ENCODE data around the gene PCSK6.
"Not testable (repeated sequence)": the region's sequence is repeated elsewhere in the genome, so short reads cannot be mapped to it uniquely, and the experiment has no call there.

PCSK6 gene

GRCh38 chr15:101308604-101309435 is 180.7 kb downstream of the PCSK6 start:
- intact Hi-C loops (cut with DNase I): no loop called here
- peak in 2 of 10 donors; percentile 52 to 62 for DNase-seq

GRCh38 chr15:101307897-101308603 is 181.5 kb downstream of the PCSK6 start:
- peak in 3 of 10 donors; percentile 5 to 60 (median 58) for DNase-seq
- intact Hi-C loops (cut with DNase I): no loop called here

- intact Hi-C loops (cut with DNase I): no loop called here
- peak in 2 of 10 donors; percentile 62 to 75 for DNase-seq
These were observed 182.2 kb downstream of the PCSK6 start for GRCh38 chr15:101307048-101307896.

- peak in 2 of 10 donors; percentile 62 to 63 for DNase-seq
- intact Hi-C loops (cut with DNase I): no loop called here
These were observed 183.0 kb downstream of the PCSK6 start for GRCh38 chr15:101306341-101307047.

GRCh38 chr15:101305820-101306255 is 183.7 kb downstream of the PCSK6 start:
- DNase-seq: peak in 2 of 10 donors; percentile 49 to 52
- intact Hi-C loops (cut with DNase I): no loop called here

GRCh38 chr15:101303408-101303807 is 186.1 kb downstream of the PCSK6 start:
- DNase-seq: peak in 1 of 10 donors; percentile 14
- intact Hi-C loops (cut with DNase I): loop anchor here (5.0 kb wide), 1 partner anchor 199 kb away; no protein-coding TSS in a partner anchor

- intact Hi-C loops (cut with DNase I): no loop called here
- no peak for DNase-seq
These were observed 192.8 kb downstream of the PCSK6 start for GRCh38 chr15:101296418-101297405.

GRCh38 chr15:101295607-101296161 is 193.8 kb downstream of the PCSK6 start:
- intact Hi-C loops (cut with DNase I): no loop called here
- peak in 1 of 10 donors; percentile 82 for DNase-seq

- intact Hi-C loops (cut with DNase I): no loop called here
- DNase-seq: peak; percentile 92 to 99 (median 94)
These were observed 194.5 kb downstream of the PCSK6 start, which contains the start of gene SNRPA1 for GRCh38 chr15:101294731-101295606. Gene SNRPA1, minus strand, starts transcription at chr15:101295248. Its CDS starts 70 bp downstream, at chr15:101295178.

- intact Hi-C loops (cut with DNase I): no loop called here
These were observed 196.4 kb downstream of the PCSK6 start for GRCh38 chr15:101293122-101293521.

GRCh38 chr15:101288905-101289513 is 200.5 kb downstream of the PCSK6 start:
- no peak for DNase-seq
- intact Hi-C loops (cut with DNase I): no loop called here

More at GRCh38 chr15:101293122-101293521, 196.4 kb downstream of the PCSK6 start:
- DNase-seq: no peak

GRCh38 chr15:101287342-101287741 is 202.2 kb downstream of the PCSK6 start:
- intact Hi-C loops (cut with DNase I): not testable (repeated sequence)

GRCh38 chr15:101286471-101287114 is 202.9 kb downstream of the PCSK6 start:
- intact Hi-C loops (cut with DNase I): no loop called here

More at GRCh38 chr15:101287342-101287741, 202.2 kb downstream of the PCSK6 start:
- peak in 1 of 10 donors; percentile 14 for DNase-seq

GRCh38 chr15:101283931-101284330 is 205.6 kb downstream of the PCSK6 start:
- intact Hi-C loops (cut with DNase I): no loop called here
- no peak for DNase-seq

More at GRCh38 chr15:101286471-101287114, 202.9 kb downstream of the PCSK6 start:
- peak in 1 of 10 donors; percentile 6 for DNase-seq

- DNase-seq: no peak
- intact Hi-C loops (cut with DNase I): no loop called here
These were observed 209.5 kb downstream of the PCSK6 start for GRCh38 chr15:101280007-101280406.

GRCh38 chr15:101277943-101278564 is 211.5 kb downstream of the PCSK6 start:
- no peak for DNase-seq
- intact Hi-C loops (cut with DNase I): no loop called here

Measured in posterior cingulate gyrus (tissue), 11 donors.